NCI-H446 treated with DMSO at 0.1 percent for 48 hours (cell line): ENCODE data around the gene BNIP5.

Source experiments
- DNase-seq: peaks from one replicate; lab custom pipeline; 2025; lab: John Stamatoyannopoulos, UW

The BNIP5 gene

GRCh38 chr6:36266913-36267644 lies 69.6 kb downstream of the BNIP5 start:
- no peak for DNase-seq
